SU-DHL-6 (cell line): ENCODE measurements around the gene UNC5A.

Source experiments
- CTCF ChIP-seq: fragments of 200-600 bp; sonication (generic); IDR thresholded peaks from one replicate; pipeline ENCODE4 v1.5.1; 2017; ENCODE audit warnings: antibody characterized with exemption, mild to moderate bottlenecking, low read length, moderate library complexity; ENCODE audit not compliant: insufficient read depth, poor library complexity, severe bottlenecking
- EZH2phosphoT487 ChIP-seq: fragments of 200-600 bp; sonication (generic), shearing (Covaris generic); conservative IDR thresholded peaks from 2 replicates; pipeline ENCODE4 v1.6.1; 2018; ENCODE audit warnings: mild to moderate bottlenecking, antibody characterized with exemption, low read length, moderate library complexity, mixed read lengths

- TF ChIP-seq EZH2phosphoT487 (no peak), CTCF (no peak)
These were observed 12.8 kb upstream of the UNC5A start for GRCh38 chr5:176797456-176798050.
